Liver (tissue), 9 donors: ENCODE measurements around the gene ARVCF. TPM values are rescaled to one million over a fixed set of nuclear protein-coding genes. Genes with fewer than 3 reads are reported as not detected.

Experiments used
- DNase-seq: peaks from one replicate; pipeline ENCODE4 v3.0.0-alpha.2; 2017; ENCODE audit warnings: low spot score
- H3K27ac ChIP-seq, 2 donors: one replicate each; pipeline ENCODE4 v1.7.0; 2013; ENCODE audit warnings: inconsistent platforms in 2 of 2, low read length in 2 of 2, control low read depth in 1 of 2, low read depth in 1 of 2, mild to moderate bottlenecking in 1 of 2
- H3K27me3 ChIP-seq, 4 donors: one replicate each; pipeline versions ENCODE4 v1.6.1 to v1.7.0; 2013; ENCODE audit warnings: low read length in 3 of 4, inconsistent platforms in 1 of 4, mild to moderate bottlenecking in 1 of 4, moderate library complexity in 1 of 4; ENCODE audit not compliant: control insufficient read depth in 4 of 4, insufficient read depth in 4 of 4
- H3K36me3 ChIP-seq, 4 donors: one replicate each; pipeline versions ENCODE4 v1.6.1 to v1.7.0; 2013; ENCODE audit warnings: low read length in 3 of 4, mild to moderate bottlenecking in 3 of 4, low read depth in 1 of 4, moderate library complexity in 1 of 4; ENCODE audit not compliant: control insufficient read depth in 4 of 4, insufficient read depth in 3 of 4
- H3K4me1 ChIP-seq, 4 donors: one replicate each; pipeline versions ENCODE4 v1.6.1 to v1.7.0; 2013; ENCODE audit warnings: low read length in 3 of 4, mild to moderate bottlenecking in 3 of 4, moderate library complexity in 1 of 4; ENCODE audit not compliant: control insufficient read depth in 4 of 4, insufficient read depth in 4 of 4
- H3K4me3 ChIP-seq, 3 donors: one replicate each; pipeline versions ENCODE4 v1.6.1 to v1.7.0; 2013; ENCODE audit warnings: low read length in 3 of 3, control low read depth in 1 of 3, low read depth in 1 of 3, mild to moderate bottlenecking in 1 of 3
- H3K9ac ChIP-seq, 2 donors: one replicate each; pipeline ENCODE4 v1.7.0; 2013; ENCODE audit warnings: low read length in 2 of 2, mild to moderate bottlenecking in 2 of 2, moderate library complexity in 2 of 2, control low read depth in 1 of 2, low read depth in 1 of 2
- H3K9me3 ChIP-seq, 4 donors: one replicate each; pipeline versions ENCODE4 v1.6.1 to v1.7.0; 2013; ENCODE audit warnings: low read length in 3 of 4; ENCODE audit not compliant: control insufficient read depth in 4 of 4
- EGR1 ChIP-seq, 2 donors: IDR thresholded peaks; 2 replicates each; pipeline ENCODE4 v1.6.1; 2016 to 2018; ENCODE audit warnings: antibody characterized with exemption in 2 of 2, low read depth in 2 of 2
- FOXA1 ChIP-seq: IDR thresholded peaks from 2 replicates; pipeline ENCODE4 v1.6.1; 2016; ENCODE audit warnings: antibody characterized with exemption
- FOXA2 ChIP-seq: IDR thresholded peaks from 2 replicates; pipeline ENCODE4 v1.6.1; 2016; ENCODE audit warnings: antibody characterized with exemption
- GABPA ChIP-seq, 2 donors: IDR thresholded peaks in 1 of 2; conservative IDR thresholded peaks in 1 of 2; 2 replicates each; pipeline ENCODE4 v1.6.1; 2016; ENCODE audit warnings: antibody characterized with exemption in 2 of 2, mild to moderate bottlenecking in 1 of 2, moderate library complexity in 1 of 2
- HNF4A ChIP-seq, 2 donors: conservative IDR thresholded peaks; 2 replicates each; pipeline ENCODE4 v1.6.1; 2016; ENCODE audit warnings: antibody characterized with exemption in 2 of 2, mild to moderate bottlenecking in 2 of 2
- HNF4G ChIP-seq: IDR thresholded peaks from 2 replicates; pipeline ENCODE4 v1.6.1; 2016; ENCODE audit warnings: antibody characterized with exemption
- JUND ChIP-seq, 2 donors: IDR thresholded peaks; 2 replicates each; pipeline ENCODE4 v1.6.1; 2016; ENCODE audit warnings: antibody characterized with exemption in 2 of 2
- NR2F2 ChIP-seq: IDR thresholded peaks from 2 replicates; pipeline ENCODE4 v1.6.1; 2016; ENCODE audit warnings: antibody characterized with exemption
- RAD21 ChIP-seq, 2 donors: IDR thresholded peaks; 2 replicates each; pipeline ENCODE4 v1.6.1; 2016; ENCODE audit warnings: antibody characterized with exemption in 2 of 2, mild to moderate bottlenecking in 2 of 2
- REST ChIP-seq: IDR thresholded peaks from 2 replicates; pipeline ENCODE4 v1.6.1; 2016; ENCODE audit warnings: antibody characterized with exemption, mild to moderate bottlenecking
- RXRA ChIP-seq, 2 donors: IDR thresholded peaks; 2 replicates each; pipeline ENCODE4 v1.6.1; 2017 to 2018; ENCODE audit warnings: antibody characterized with exemption in 2 of 2, mild to moderate bottlenecking in 1 of 2
- SP1 ChIP-seq: IDR thresholded peaks from 2 replicates; pipeline ENCODE4 v1.6.1; 2018; ENCODE audit warnings: antibody characterized with exemption, mild to moderate bottlenecking
- TAF1 ChIP-seq: conservative IDR thresholded peaks from 2 replicates; pipeline ENCODE4 v1.6.1; 2016; ENCODE audit warnings: antibody characterized with exemption, mild to moderate bottlenecking
- YY1 ChIP-seq: IDR thresholded peaks from 2 replicates; pipeline ENCODE4 v1.6.1; 2016; ENCODE audit warnings: antibody characterized with exemption, mild to moderate bottlenecking
- WGBS: extraction: QIAGEN DNeasy Blood & Tissue Kit; methylation state at CpG from one replicate; pipeline ENCODE4 v1.1.7; 2013; 5-methylcytosine and 5-hydroxymethylcytosine counted together
- polyA plus RNA-seq, 2 donors: library from polyadenylated mRNA; stranded (reverse) in 1 of 2; unstranded in 1 of 2; fragments of 200-250 nt in 1 of 2; fragments of >200 nt in 1 of 2; fragmentation: Nextera tagmentation in 1 of 2; extraction: Ambion mirVana in 1 of 2; gene quantifications; one replicate each; pipeline versions ENCODE4 v1.2.1 to v1.2.3, GENCODE V29; 2013 to 2015
- total RNA-seq, 2 donors: library from RNA; depleted of rRNA; stranded (reverse); fragments of >200 nt; gene quantifications; one replicate each; pipeline ENCODE4 v1.2.3, GENCODE V29; 2014
- TF ChIP-seq, protein P1 (sequence below): fragments of 150-350 bp; IDR thresholded peaks from 2 replicates; pipeline ENCODE4 v1.5.1; 2017; ENCODE audit warnings: improper control_type of control experiment, low read depth, low read length; ENCODE audit not compliant: missing input control
- TF ChIP-seq, protein P2 (sequence below): IDR thresholded peaks from 2 replicates; pipeline ENCODE4 v1.6.1; 2016; ENCODE audit warnings: antibody characterized with exemption
- TF ChIP-seq, protein P3 (sequence below): IDR thresholded peaks from 2 replicates; pipeline ENCODE4 v1.6.1; 2016; ENCODE audit warnings: antibody characterized with exemption
- donor health status: healthy.
- donor health status: healthy.
- donor health status: healthy.
- donor health status: healthy.
- donor health status: healthy.

The ARVCF gene
- total and polyA plus RNA-seq, 4 donors, result 3.8 to 48.8 (median 26.1) TPM

- DNase-seq, result no peak
- H3K36me3 ChIP-seq, result peaks cover 3 to 30% (median 9%) of the 10 kb centered on the region in 4 donors
- H3K27ac ChIP-seq, result peak overlapping the region in 1 of 2 donors; percentile 5
- no peak overlapping the region for H3K9ac ChIP-seq
- no peaks in the 10 kb centered on the region for H3K27me3 ChIP-seq
- H3K9me3 ChIP-seq, result no peaks in the 10 kb centered on the region
- H3K4me3 ChIP-seq, result no peak overlapping the region
- TF ChIP-seq RAD21 (IDR thresholded peaks at IDR 0.05) (peak in 1 of 2 donors; percentile 38), SP1 (no peak)
- TF ChIP-seq, protein P1, sequence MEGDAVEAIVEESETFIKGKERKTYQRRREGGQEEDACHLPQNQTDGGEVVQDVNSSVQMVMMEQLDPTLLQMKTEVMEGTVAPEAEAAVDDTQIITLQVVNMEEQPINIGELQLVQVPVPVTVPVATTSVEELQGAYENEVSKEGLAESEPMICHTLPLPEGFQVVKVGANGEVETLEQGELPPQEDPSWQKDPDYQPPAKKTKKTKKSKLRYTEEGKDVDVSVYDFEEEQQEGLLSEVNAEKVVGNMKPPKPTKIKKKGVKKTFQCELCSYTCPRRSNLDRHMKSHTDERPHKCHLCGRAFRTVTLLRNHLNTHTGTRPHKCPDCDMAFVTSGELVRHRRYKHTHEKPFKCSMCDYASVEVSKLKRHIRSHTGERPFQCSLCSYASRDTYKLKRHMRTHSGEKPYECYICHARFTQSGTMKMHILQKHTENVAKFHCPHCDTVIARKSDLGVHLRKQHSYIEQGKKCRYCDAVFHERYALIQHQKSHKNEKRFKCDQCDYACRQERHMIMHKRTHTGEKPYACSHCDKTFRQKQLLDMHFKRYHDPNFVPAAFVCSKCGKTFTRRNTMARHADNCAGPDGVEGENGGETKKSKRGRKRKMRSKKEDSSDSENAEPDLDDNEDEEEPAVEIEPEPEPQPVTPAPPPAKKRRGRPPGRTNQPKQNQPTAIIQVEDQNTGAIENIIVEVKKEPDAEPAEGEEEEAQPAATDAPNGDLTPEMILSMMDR, result peak; percentile 16
- H3K4me1 ChIP-seq, result peaks cover 26 to 73% (median 47%) of the 10 kb centered on the region in 4 donors
- WGBS, result 84% methylated on average over 10 of the region's 10 CpGs
Measured at GRCh38 chr22:19965771-19966709, 50.6 kb downstream of the ARVCF start.

DNA sequence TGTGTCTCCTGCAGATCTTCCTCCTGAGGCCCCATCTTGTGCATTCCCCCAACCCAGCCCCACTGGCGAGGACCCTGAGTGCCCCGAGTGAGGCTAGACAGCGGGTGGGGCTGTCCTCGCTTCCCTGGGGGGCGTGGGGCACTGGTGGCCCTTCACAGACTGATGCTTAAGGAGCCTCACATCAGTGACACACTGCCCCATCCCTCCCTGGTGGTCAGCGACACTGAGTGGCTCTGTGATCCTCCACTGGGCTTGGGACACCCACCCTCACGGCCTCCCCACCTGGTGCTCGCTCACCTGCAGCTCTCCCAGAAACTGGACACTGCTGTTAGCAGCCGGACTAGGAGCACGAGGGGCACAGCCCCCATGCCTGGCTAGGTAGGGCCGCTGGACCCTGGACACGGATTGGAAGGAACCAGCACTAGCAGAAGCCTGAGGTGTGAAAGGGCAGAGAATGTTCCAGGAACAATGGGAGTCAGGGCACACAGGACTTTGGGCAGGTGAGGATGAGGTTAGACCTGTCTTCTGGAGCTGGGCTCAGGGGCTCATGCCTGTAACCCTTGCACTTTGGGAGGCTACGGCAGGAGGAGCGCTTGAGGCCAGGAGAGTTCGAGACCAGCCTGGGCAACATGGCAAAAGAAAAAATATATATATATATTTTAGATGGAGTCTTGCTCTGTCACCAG lies 51.8 kb downstream of the ARVCF start:
- no peak overlapping the region for H3K4me3 ChIP-seq
- H3K36me3 ChIP-seq, result peaks cover 3 to 30% (median 9%) of the 10 kb centered on the region in 4 donors
- H3K9me3 ChIP-seq, result no peaks in the 10 kb centered on the region
- DNase-seq, result no peak
- 93% methylated on average over 15 of the region's 15 CpGs for WGBS
- peaks cover 29 to 74% (median 50%) of the 10 kb centered on the region in 4 donors for H3K4me1 ChIP-seq
- H3K9ac ChIP-seq, result no peak overlapping the region
- H3K27me3 ChIP-seq, result no peaks in the 10 kb centered on the region
- peak overlapping the region in 1 of 2 donors; percentile 93 for H3K27ac ChIP-seq
- TF ChIP-seq HNF4A (conservative IDR thresholded peaks at IDR 0.05) (no peak), RXRA (IDR thresholded peaks at IDR 0.05) (no peak), NR2F2 (no peak), JUND (IDR thresholded peaks at IDR 0.05) (no peak), FOXA2 (no peak), SP1 (no peak), EGR1 (IDR thresholded peaks at IDR 0.05; ENCODE audit: low read depth in 2 of 2) (no peak), HNF4G (no peak), FOXA1 (no peak), REST (no peak), RAD21 (IDR thresholded peaks at IDR 0.05) (no peak), TAF1 (no peak), GABPA (IDR thresholded peaks at IDR 0.05 in 1 of 2, conservative IDR thresholded peaks at IDR 0.05 in 1 of 2) (no peak), YY1 (no peak)
- TF ChIP-seq, protein P2, sequence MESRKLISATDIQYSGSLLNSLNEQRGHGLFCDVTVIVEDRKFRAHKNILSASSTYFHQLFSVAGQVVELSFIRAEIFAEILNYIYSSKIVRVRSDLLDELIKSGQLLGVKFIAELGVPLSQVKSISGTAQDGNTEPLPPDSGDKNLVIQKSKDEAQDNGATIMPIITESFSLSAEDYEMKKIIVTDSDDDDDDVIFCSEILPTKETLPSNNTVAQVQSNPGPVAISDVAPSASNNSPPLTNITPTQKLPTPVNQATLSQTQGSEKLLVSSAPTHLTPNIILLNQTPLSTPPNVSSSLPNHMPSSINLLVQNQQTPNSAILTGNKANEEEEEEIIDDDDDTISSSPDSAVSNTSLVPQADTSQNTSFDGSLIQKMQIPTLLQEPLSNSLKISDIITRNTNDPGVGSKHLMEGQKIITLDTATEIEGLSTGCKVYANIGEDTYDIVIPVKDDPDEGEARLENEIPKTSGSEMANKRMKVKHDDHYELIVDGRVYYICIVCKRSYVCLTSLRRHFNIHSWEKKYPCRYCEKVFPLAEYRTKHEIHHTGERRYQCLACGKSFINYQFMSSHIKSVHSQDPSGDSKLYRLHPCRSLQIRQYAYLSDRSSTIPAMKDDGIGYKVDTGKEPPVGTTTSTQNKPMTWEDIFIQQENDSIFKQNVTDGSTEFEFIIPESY, result no peak
- TF ChIP-seq, protein P1, result no peak
- TF ChIP-seq, protein P3, sequence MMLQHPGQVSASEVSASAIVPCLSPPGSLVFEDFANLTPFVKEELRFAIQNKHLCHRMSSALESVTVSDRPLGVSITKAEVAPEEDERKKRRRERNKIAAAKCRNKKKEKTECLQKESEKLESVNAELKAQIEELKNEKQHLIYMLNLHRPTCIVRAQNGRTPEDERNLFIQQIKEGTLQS, result no peak
